Activated CD4-positive, alpha-beta T cell treated with anti-CD3 and anti-CD28 coated beads, Interleukin-2, amount 50 U/mL, for 24 hours (primary cell): ENCODE measurements around the gene LGALS16.
"Not testable (repeated sequence)": the region's sequence is repeated elsewhere in the genome, so short reads cannot be mapped to it uniquely, and the experiment has no call there.

Experiments
- DNase-seq, 2 donors: peaks; one replicate each; pipeline ENCODE4 v3.0.0-alpha.2; 2020; ENCODE audit warnings: low read depth in 1 of 2, low spot score in 1 of 2

Gene LGALS16

GRCh38 chr19:39677961-39678889, 22.5 kb downstream of the LGALS16 start:
- no peak for DNase-seq

- peak; percentile 35 to 61 for DNase-seq
Observed at GRCh38 chr19:39679056-39679790, 23.5 kb downstream of the LGALS16 start.

GRCh38 chr19:39679791-39680168, 24.1 kb downstream of the LGALS16 start:
- peak; percentile 28 to 51 for DNase-seq

GRCh38 chr19:39680593-39680992, 24.9 kb downstream of the LGALS16 start:
- no peak for DNase-seq

GRCh38 chr19:39681416-39681815, 25.7 kb downstream of the LGALS16 start:
- no peak for DNase-seq

GRCh38 chr19:39684267-39684666, 28.6 kb downstream of the LGALS16 start:
- no peak for DNase-seq

- DNase-seq: no peak
Observed at GRCh38 chr19:39686739-39687138, 31.0 kb downstream of the LGALS16 start.

- DNase-seq: not testable (repeated sequence)
Observed at GRCh38 chr19:39688637-39689036, 32.9 kb downstream of the LGALS16 start.

- DNase-seq: no peak
Observed at GRCh38 chr19:39692166-39692565, 36.5 kb downstream of the LGALS16 start.

GRCh38 chr19:39692822-39693221, 37.1 kb downstream of the LGALS16 start:
- DNase-seq: no peak

GRCh38 chr19:39695759-39696158, 40.0 kb downstream of the LGALS16 start:
- DNase-seq: no peak

GRCh38 chr19:39696387-39696786, 40.7 kb downstream of the LGALS16 start:
- no peak for DNase-seq

GRCh38 chr19:39698535-39698934, 42.8 kb downstream of the LGALS16 start:
- DNase-seq: no peak

GRCh38 chr19:39701291-39701690, 45.6 kb downstream of the LGALS16 start:
- DNase-seq: no peak

GRCh38 chr19:39704181-39705044, 48.7 kb downstream of the LGALS16 start, which contains the start of gene LGALS14:
TSS of gene LGALS14 (plus strand) at chr19:39704481. CDS start at chr19:39704529, 48 bp downstream.
- no peak for DNase-seq

GRCh38 chr19:39705578-39706188, 50.0 kb downstream of the LGALS16 start:
- DNase-seq: peak in 1 of 2 donors; percentile 20

GRCh38 chr19:39708594-39708993, 52.9 kb downstream of the LGALS16 start:
- DNase-seq: no peak

- no peak for DNase-seq
Observed at GRCh38 chr19:39709026-39709872, 53.5 kb downstream of the LGALS16 start.
